Caco-2 (cell line): ENCODE measurements around the gene ANXA5. TPM values are rescaled to one million over a fixed set of nuclear protein-coding genes. Genes with fewer than 3 reads are reported as not detected.
"Not testable (repeated sequence)": the region's sequence is repeated elsewhere in the genome, so short reads cannot be mapped to it uniquely, and the experiment has no call there.

Source experiments
- BruUV-seq: library from RNA; stranded (reverse); fragments of 400-500 nt; replicated peaks from 2 replicates; lab custom pipeline; 2021; lab: Mats Ljungman, UMichigan
- CTCF ChIA-PET: fragments of 300-600 bp; sonication (Branson Sonifier 250); formaldehyde crosslinking; loops from one replicate; lab custom pipeline; 2022; ENCODE audit warnings: antibody characterized with exemption; lab: Charles Lee
- POLR2A ChIA-PET: fragments of 300-600 bp; sonication (Branson Sonifier 250); formaldehyde crosslinking; loops from one replicate; lab custom pipeline; 2022; ENCODE audit warnings: antibody characterized with exemption; lab: Charles Lee
- DNase-seq, 2 experiments: peaks; one replicate each; pipeline versions ENCODE4 v3.0.0 to v3.0.0-alpha.2; 2020 to 2022
- H3K27me3 ChIP-seq: replicated peaks from 2 replicates; pipeline ENCODE4 v1.6.0; 2011; ENCODE audit warnings: low read length; ENCODE audit not compliant: control insufficient read depth, insufficient read depth
- H3K36me3 ChIP-seq: 2 replicates; pipeline ENCODE4 v1.5.1; 2011; ENCODE audit warnings: low read length; ENCODE audit not compliant: control insufficient read depth, insufficient read depth
- H3K4me1 ChIP-seq: fragments of 250-450 bp; sonication (Bioruptor Pico); 2 replicates; pipeline ENCODE4 v1.5.1; 2020; ENCODE audit warnings: mild to moderate bottlenecking
- H3K4me3 ChIP-seq: 2 replicates; pipeline ENCODE4 v1.5.1; 2011; ENCODE audit warnings: low read depth, mild to moderate bottlenecking, control low read depth, low read length
- H3K9me3 ChIP-seq: fragments of 250-450 bp; sonication (Bioruptor Pico); 2 replicates; pipeline ENCODE4 v1.5.1; 2020; ENCODE audit warnings: mild to moderate bottlenecking, moderate library complexity
- H3K27ac Mint-ChIP-seq: one replicate; pipeline ENCODE4 v1.8.0; 2022; ENCODE audit warnings: mixed read lengths; ENCODE audit not compliant: unreplicated experiment
- H3K27me3 Mint-ChIP-seq: one replicate; pipeline ENCODE4 v1.8.0; 2022; ENCODE audit warnings: mixed read lengths; ENCODE audit not compliant: insufficient read depth, unreplicated experiment
- H3K36me3 Mint-ChIP-seq: one replicate; pipeline ENCODE4 v1.8.0; 2022; ENCODE audit warnings: mild to moderate bottlenecking, mixed read lengths; ENCODE audit not compliant: insufficient read depth, unreplicated experiment
- H3K4me1 Mint-ChIP-seq: one replicate; pipeline ENCODE4 v1.8.0; 2022; ENCODE audit warnings: low read depth, mixed read lengths; ENCODE audit not compliant: unreplicated experiment
- H3K4me3 Mint-ChIP-seq: one replicate; pipeline ENCODE4 v1.8.0; 2022; ENCODE audit warnings: mild to moderate bottlenecking, moderate library complexity, mixed read lengths; ENCODE audit not compliant: unreplicated experiment
- H3K9me3 Mint-ChIP-seq: one replicate; pipeline ENCODE4 v1.8.0; 2022; ENCODE audit warnings: mixed read lengths; ENCODE audit not compliant: unreplicated experiment
- CTCF ChIP-seq, 2 experiments: fragments of 200-600 bp in 1 of 2; IDR thresholded peaks; 1 replicate in 1 of 2; 2 replicates in 1 of 2; pipeline versions ENCODE4 v1.5.1 to v1.8.0; 2011 to 2022; ENCODE audit warnings: antibody characterized with exemption in 1 of 2, control low read depth in 1 of 2, inconsistent platforms in 1 of 2, low read depth in 1 of 2, low read length in 1 of 2, mild to moderate bottlenecking in 1 of 2, moderate library complexity in 1 of 2; ENCODE audit not compliant: insufficient read depth in 1 of 2, severe bottlenecking in 1 of 2, unreplicated experiment in 1 of 2
- intact Hi-C: fragments of 100-400 bp; cut with micrococcal nuclease; formaldehyde crosslinking; loops from one replicate; pipeline ENCODE4 v1.10.0; 2022; ENCODE audit not compliant: unreplicated experiment
- total RNA-seq: library from RNA; stranded (reverse); gene quantifications from 2 replicates; pipeline ENCODE4 v1.2.3, GENCODE V29; 2022

ANXA5 gene
- total RNA-seq, 1 experiment from 2014 or later, result 359 TPM

- ChIA-PET CTCF (no interaction called here), POLR2A (no interaction called here)
- Mint-ChIP-seq H3K4me1 (peaks cover under 1% of the 10 kb centered on the region), H3K27ac (no peak overlapping the region), H3K27me3 (no peaks in the 10 kb centered on the region), H3K36me3 (peaks cover 41% of the 10 kb centered on the region), H3K4me3 (no peak overlapping the region), H3K9me3 (no peaks in the 10 kb centered on the region)
- Histone ChIP-seq H3K4me3 (no peak overlapping the region), H3K36me3 (no peaks in the 10 kb centered on the region; the same call in 1 of the 2 replicates), H3K27me3 (no peaks in the 10 kb centered on the region), H3K4me1 (0 out of 2 replicates have a peak, but pooled peaks cover 3% of the 10 kb centered on the region), H3K9me3 (no peaks in the 10 kb centered on the region)
- no TSS peak for BruUV-seq
- no peak for TF ChIP-seq CTCF (IDR thresholded peaks at IDR 0.05; ENCODE audit: insufficient read depth in 1 of 2, low read depth in 1 of 2, low read length in 1 of 2, severe bottlenecking in 1 of 2, unreplicated experiment in 1 of 2)
- intact Hi-C loops, result no loop called here
- no peak for DNase-seq
These were observed 30.6 kb downstream of the ANXA5 start for GRCh38 chr4:121666091-121666679.

- H3K36me3 ChIP-seq, result no peaks in the 10 kb centered on the region
- H3K27ac Mint-ChIP-seq, result no peak overlapping the region
- ChIA-PET POLR2A (no interaction called here), CTCF (no interaction called here)
- DNase-seq, result no peak
- H3K27me3 Mint-ChIP-seq, result no peaks in the 10 kb centered on the region
- H3K27me3 ChIP-seq, result no peaks in the 10 kb centered on the region
- no peak for TF ChIP-seq CTCF (IDR thresholded peaks at IDR 0.05; ENCODE audit: insufficient read depth in 1 of 2, low read depth in 1 of 2, low read length in 1 of 2, severe bottlenecking in 1 of 2, unreplicated experiment in 1 of 2)
- 0 out of 2 replicates have a peak, but pooled peaks cover 3% of the 10 kb centered on the region for H3K4me1 ChIP-seq
- peaks cover 33% of the 10 kb centered on the region for H3K36me3 Mint-ChIP-seq
- H3K4me1 Mint-ChIP-seq, result no peaks in the 10 kb centered on the region
- no peaks in the 10 kb centered on the region for H3K9me3 ChIP-seq
- intact Hi-C loops, result no loop called here
- no peaks in the 10 kb centered on the region for H3K9me3 Mint-ChIP-seq
- BruUV-seq, result no TSS peak
- no peak overlapping the region for H3K4me3 ChIP-seq
- no peak overlapping the region for H3K4me3 Mint-ChIP-seq
These were observed 31.4 kb downstream of the ANXA5 start for GRCh38 chr4:121665371-121665770.

GRCh38 chr4:121662225-121662624 is 34.6 kb downstream of the ANXA5 start:
- no peak overlapping the region for H3K4me3 Mint-ChIP-seq
- H3K9me3 Mint-ChIP-seq, result no peaks in the 10 kb centered on the region
- no peaks in the 10 kb centered on the region for H3K27me3 ChIP-seq
- H3K4me3 ChIP-seq, result no peak overlapping the region
- intact Hi-C loops, result no loop called here
- H3K4me1 ChIP-seq, result no peaks in the 10 kb centered on the region
- DNase-seq, result no peak
- no peak for TF ChIP-seq CTCF (IDR thresholded peaks at IDR 0.05; ENCODE audit: insufficient read depth in 1 of 2, low read depth in 1 of 2, low read length in 1 of 2, severe bottlenecking in 1 of 2, unreplicated experiment in 1 of 2)
- no TSS peak for BruUV-seq
- H3K27me3 Mint-ChIP-seq, result no peaks in the 10 kb centered on the region
- H3K36me3 Mint-ChIP-seq, result peaks cover 9% of the 10 kb centered on the region
- no peaks in the 10 kb centered on the region for H3K4me1 Mint-ChIP-seq
- CTCF ChIA-PET, result no interaction called here
- H3K36me3 ChIP-seq, result no peaks in the 10 kb centered on the region
- no peak overlapping the region for H3K27ac Mint-ChIP-seq
- POLR2A ChIA-PET, result no interaction called here
- no peaks in the 10 kb centered on the region for H3K9me3 ChIP-seq

- H3K36me3 Mint-ChIP-seq, H3K27me3 ChIP-seq, H3K4me3 ChIP-seq, H3K4me1 Mint-ChIP-seq, POLR2A ChIA-PET, H3K36me3 ChIP-seq, CTCF ChIA-PET, H3K27ac Mint-ChIP-seq, BruUV-seq, intact Hi-C loops, H3K9me3 ChIP-seq, DNase-seq, H3K27me3 Mint-ChIP-seq, H3K9me3 Mint-ChIP-seq, H3K4me1 ChIP-seq, H3K4me3 Mint-ChIP-seq: not testable (repeated sequence)
These were observed 36.4 kb downstream of the ANXA5 start for GRCh38 chr4:121660175-121660933.
